GM19240 (cell line): ENCODE data around the gene DNAH9.

Source experiments
- DNase-seq: peaks from one replicate; pipeline ENCODE4 v3.0.0; 2011; ENCODE audit warnings: low spot score; ENCODE audit not compliant: insufficient read length

DNAH9 gene

DNA sequence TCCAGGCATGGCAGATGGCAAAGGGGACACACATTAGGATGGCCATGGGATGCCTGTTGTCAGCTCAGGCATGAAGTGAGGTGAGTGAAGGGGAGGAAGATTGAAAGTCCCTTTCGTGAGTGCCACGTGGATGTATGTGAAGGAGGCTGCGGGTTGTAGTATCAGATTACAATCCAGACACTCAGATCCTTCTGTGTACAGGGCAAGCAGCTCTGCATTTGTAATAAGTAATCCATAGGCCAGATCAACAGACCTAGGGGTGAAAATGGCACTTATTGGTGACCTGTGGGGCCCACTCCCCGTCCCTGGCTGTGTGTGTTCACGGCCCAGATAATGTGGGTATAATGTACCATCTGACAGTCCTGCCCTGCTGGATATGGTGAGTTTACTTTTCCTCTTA is 159.5 kb downstream of the DNAH9 start:
- DNase-seq = no peak

DNA sequence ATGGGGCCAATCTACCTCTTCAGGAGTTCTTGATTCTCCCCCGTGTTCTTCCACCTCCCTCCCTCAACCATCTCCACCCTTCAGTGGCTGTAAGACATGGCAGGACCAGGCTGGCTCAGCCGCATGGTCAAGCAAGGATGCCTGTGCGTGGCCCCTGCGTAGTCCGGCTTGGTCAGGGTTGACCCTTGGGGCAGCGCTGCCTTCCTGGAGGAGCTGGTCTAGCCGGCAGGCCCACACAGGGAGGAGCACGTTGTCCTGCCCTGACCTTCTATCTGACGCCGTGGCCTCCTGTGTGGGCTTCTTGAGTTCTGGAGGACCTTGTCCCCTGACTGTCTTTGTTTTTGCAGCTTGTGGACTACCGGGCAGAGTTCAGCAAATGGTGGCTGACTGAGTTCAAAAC is 169.8 kb downstream of the DNAH9 start:
- DNase-seq = no peak

DNA sequence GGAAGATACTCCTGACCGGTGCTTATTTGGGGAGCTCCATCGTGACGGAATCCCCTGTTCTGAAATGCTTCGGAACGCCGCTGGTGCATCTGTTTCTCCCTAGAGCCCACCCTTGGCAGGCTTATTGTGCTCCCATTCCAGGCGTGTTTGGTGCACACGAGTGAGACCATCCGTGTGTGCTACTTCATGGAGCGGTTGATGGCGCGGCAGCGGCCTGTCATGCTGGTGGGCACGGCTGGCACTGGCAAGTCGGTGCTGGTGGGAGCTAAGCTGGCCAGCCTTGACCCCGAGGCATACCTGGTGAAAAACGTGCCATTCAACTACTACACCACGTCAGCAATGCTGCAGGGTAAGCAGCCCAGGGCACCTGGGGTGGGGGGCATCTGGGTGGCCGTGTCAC is 170.7 kb downstream of the DNAH9 start:
- DNase-seq = no peak

DNA sequence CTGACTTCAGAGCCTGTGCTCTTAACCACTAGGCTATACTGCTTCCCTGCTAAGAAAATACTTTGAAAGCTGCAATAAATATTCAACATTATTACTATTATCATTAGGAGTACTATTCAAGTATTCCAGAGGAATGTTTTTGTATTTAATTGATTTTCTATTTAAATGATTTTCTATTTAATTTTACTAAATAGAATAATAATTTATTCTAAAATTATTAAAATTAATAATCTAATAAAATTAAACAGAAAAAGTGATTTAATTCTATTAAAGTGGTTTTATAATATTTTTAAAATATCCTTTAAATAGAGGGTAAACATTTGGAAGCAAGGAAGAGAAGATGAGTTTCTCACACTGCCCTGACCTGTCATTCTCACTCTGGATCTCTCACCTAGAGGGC is 173.8 kb downstream of the DNAH9 start:
- no peak for DNase-seq

DNA sequence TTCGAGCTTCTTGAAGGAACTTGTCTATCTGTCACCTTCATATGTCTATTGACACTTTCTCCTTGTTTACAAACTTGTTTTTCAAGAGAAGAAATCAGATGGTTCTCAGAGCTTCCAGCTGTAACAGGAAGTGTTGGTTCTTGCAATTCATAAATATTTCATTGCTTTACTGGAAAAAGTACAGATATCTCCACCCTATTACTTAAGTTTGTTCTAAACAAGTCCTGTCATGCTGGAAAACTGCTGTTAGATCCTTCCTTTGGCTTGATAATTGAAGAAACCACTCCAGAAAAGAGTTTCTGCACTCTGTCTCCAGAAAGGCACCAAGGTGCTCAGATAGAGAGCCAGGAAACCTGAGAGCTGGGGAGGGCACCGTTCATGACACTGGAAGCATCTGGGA is 181.6 kb downstream of the DNAH9 start:
- no peak for DNase-seq

DNA sequence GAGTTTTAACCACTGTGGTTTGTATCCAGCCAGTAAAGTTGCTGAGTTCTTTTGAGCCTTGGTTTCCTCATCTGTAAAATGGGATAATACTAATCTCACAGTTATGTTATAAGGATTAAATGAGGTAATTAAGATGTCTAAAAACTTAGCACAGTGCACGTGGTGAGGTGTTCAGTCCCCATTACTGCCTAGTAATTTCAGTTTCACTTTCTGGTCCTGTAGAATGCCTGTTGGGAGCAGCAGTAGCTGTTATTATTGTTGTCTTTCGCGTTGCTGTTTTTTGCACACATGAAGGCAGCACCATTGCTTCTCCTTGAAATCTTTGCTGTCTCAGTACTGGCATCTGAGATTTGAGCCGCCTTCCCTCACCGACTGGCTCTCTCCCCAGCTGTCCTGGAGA is 182.4 kb downstream of the DNAH9 start:
- DNase-seq = no peak

DNA sequence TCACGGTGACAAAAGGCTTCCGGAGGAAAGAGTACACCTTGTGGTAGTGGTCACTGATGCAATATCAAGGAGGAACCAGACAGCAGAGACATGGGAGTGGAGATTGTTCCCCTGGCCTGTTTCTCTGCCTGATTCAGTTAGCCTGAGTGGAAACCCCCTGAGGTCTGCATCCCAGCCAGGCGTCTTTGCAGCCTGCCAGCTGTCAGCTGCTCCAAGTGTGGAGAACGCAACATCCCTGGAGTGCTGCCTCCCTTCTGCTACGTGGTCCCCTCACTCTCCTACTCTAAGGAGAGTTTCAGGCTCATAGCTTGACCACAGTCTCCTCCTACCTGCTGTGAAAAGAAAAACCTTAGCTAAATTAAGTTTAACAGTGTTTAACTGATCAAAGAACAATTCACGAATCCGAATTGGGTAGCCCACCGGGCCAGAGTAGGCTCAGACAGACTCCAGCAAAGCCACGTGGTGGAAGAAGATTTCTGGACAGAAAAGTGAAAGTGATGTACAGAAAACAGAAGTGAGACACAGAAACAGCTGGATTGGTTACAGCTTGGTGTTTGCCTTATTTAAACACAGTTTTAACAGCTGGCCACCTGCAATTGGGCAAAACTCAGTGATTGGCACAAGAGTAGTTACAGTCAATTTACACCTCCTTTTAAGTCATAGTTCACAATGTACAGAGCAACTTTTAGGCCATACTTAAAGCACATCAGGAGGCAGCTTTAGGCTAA is 188.6 kb downstream of the DNAH9 start:
- no peak for DNase-seq

DNA sequence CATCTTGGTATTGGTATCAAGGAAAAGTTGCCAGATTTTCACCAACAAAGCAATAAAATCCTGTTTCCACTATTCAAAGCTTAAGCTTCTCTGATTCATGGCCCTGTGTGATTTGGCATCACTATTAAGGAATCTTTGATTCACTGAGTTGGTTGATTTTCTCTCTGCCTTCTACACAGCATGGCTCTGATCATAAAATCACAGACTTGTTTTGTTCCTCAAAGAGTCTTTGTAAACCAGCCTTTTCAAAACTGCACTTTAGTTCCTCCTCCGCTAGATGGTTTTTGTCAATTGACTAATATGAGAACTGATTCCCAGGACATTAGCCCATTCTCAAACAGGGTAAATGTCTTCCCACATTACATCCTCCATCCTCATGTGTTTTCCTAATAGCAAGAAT is 197.6 kb downstream of the DNAH9 start:
- DNase-seq = no peak

DNA sequence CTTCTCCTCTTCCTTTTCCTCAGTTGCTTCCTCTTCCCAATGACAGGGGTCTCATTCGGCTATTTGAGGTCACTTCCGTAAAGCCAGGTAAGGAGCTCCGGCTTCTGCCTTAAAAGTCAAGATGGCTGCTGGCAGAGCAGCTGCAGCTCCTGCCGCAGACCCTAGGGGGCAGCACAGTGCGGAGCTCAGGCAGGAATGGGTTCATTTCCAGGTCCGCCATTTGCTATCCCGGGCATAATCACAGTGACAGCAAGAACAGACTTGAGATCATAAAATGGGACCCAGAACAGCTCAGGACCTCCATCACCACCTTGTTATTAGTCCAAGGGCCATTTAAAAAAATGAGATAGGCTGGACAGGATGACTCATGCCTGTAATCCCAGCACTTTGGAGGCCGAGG is 199.5 kb downstream of the DNAH9 start:
- DNase-seq = no peak

DNA sequence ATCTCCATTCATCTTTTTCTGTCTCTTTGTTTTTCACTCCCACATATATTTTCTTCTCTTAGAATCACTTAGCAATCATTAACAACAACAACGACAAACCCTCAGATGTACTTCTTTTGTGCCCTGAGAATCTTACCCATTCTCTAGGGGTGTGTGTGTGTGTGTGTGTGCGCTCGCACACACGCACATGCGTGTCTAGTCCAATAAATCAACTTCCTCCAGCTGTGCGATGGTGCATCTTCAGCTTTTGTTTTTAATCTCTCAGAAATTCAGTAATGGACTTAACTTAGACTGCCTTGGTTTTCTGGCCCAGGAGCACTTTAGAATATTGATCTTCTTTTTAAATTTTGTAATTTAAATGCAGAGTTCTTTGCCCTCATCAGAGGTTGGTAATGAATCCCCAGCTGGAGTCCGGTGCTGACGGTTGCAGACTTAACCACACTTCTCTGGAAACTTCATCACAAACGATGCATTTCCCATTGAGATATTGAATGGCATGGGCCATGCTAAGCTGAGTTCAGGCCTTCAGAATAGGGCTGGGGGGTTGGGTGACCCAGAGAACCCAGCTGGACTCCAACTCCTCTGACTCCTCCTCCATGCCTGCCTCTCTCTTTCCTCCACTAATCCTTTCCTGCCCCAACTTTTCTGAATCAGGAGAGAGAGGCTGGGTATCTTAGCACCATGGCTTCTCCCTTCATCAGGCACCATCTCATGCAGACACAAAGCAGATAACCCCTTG is 205.1 kb downstream of the DNAH9 start:
- DNase-seq = no peak

DNA sequence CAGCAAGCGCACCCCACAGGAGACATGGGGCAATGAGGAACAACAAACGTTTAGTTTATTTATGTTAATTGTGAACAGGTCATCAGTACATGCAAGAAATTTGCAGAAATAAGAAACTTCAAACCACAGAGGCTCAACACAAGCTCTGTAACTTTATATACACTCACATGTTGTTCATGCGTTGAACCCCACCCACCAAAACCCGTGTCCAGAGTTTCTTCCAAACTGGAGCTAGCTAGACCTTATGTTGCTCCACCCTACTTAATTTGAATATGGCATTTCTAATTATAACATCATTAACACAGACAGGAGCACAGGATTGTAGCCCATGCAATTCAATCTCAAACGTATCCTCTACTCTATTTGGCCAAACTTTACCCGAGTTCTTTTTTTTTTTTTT is 206.9 kb downstream of the DNAH9 start:
- DNase-seq = no peak

DNA sequence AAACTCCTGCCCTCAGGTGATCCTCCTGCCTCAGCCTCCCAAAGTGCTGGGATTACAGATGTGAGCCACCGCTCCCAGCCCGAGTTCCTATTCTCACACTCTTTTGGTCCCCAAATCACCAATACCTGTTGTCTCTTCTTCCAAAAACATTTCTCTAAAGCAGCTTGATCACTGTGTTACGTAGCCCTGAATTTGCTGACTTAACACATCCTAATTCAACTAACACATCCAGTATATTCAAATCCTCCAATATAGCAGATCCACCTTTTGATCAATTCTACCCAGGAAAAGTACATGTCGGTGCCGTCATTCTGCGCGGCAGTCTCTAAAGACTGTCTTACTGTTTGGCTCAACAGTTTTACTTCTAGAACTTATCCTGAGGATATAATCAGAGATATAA is 207.7 kb downstream of the DNAH9 start:
- no peak for DNase-seq

DNA sequence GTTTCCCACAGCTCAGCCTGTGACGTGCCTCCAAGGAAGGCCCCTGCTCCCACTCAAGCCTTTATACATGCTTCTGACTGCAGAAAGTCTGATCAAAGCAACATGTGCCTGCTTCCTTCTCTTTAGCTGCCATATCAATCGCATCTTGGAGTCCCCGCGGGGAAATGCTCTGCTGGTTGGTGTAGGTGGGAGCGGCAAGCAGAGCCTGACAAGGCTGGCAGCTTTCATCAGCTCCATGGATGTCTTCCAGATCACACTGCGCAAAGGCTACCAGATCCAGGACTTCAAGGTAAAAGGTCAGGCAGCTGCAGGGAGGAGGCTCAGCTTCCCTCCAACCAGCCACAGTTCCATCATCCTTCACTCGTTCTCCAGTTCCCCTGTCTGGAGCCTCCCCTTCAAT is 209.3 kb downstream of the DNAH9 start:
- DNase-seq = no peak

DNA sequence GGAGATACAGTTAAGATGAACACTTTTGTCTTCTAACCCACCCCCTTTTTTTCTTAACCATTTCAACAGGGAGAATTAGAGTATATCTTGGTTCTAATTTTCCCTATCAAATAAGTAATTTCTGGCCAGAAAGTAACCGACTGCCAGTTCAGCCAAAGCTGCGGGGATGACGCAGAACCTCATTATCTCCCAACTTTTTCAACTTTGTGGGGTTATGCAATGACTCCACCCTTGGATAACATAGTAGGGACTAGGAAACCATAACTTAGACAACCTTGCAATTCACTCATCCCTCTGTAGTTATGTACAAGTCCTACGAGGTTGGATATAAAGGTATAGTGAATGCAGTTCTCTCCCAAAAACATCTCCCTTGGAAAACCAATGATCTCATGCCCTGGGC is 215.0 kb downstream of the DNAH9 start:
- DNase-seq = no peak

DNA sequence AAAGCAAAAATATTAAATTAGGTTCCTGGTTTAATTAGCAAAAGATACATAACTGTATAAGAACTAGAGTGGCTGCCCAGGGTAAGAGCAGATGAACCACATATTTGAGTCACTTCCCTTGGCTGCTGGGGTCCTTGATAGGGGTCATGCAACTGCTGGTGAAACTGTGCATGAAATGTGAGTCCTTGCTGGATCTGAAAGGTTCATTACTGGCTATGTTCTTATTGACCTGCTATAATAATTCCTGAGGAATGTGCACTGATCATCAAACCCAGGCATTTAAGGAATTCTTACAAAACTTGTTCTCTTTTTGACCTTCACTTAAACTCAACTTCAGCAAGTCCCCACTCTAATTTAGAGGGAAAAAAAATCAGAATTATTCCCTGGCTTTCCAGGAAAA is 215.6 kb downstream of the DNAH9 start:
- no peak for DNase-seq

DNA sequence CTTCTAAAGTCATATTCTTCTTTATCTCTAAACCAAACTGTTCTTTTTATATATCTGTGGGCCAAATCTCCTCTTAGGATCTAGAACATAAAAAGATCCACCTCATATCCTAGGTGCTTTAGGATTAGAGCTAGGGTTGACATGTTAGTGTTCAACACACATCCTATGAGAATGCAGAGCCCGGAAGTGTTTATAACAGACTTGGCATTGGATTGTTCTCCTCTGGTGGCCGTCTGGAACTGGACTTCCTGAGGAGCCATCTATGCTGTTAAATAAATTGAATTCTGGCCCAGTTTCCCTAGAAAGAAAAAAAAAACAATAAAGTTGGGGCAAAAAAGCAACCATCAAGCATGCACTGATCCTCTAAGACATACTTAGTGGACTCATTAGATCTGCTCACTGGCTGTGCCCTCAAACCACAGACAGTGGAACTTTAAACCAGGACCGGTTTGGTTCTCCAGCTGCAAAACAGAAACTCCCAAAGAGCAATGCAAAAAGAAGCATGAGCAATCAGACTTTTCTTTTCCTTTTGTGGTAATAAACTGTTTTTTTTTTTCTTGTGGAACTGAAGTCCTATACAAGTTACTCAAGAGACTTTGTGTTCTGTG is 216.5 kb downstream of the DNAH9 start:
- no peak for DNase-seq

DNA sequence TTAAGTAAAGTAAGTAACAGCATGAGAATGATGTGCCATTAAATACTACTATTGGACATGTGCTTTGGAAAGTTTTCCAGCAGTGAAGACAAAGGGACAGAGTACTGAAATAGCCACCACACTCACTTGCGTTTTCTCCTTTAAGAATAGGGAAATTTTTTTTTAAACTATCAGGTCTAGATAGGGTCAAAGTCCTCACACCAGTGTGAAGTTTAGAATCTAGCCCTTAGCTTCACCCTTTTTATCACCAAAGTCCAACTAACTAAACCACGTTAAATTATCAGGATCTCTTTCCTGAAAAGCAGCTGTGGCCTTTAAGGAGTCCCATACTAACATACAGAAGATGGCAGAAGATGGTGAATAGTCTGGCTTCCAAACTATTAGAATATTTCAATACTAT is 218.1 kb downstream of the DNAH9 start:
- DNase-seq = no peak

DNA sequence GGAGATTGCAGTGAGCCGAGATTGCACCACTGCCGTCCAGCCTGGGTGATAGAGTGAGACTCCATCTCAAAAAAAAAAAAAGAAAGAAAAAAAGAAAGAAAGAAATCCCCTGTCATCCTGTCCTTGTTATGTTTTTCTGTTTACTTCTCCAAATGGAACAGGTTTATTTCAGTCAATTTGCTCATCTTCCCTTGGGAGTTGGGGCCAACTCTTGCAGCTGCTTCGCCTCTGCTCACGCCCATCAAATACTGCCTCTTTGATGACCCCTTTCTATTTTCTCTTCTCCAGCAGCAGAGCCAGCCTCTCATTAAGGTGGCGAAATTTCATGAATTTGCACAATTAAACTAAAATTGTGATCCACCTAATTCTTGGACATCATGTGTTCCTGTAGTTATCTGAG is 225.6 kb downstream of the DNAH9 start:
- no peak for DNase-seq

DNA sequence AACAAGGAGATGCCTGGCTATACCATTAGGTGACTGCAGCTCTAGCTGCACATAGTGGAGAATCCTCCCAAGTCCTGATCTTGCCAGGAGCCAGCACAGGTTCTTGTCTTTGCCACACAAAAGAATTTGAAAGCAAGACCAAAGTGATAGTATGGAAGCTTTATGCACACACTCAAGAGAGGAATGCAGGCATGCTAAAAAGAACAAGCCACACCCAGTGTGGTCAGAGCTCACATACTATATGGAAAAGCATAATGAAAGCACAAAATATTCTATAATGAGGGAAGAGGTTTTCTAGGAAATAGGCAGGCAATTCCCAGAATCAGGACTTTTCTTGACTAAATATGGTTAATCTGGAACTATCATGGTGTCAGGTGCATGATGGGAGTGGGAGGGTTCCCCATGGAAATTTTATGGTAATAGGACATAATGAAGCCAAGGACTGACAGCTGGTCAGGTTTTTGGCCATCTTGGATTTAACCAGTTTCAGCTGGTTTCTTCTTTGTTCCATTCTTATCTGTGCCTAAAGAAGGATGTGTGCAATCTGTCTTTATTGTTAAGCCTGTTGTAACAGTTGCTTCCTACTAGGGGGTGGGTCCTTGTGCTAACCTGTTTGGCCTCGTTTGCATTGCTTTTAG is 227.4 kb downstream of the DNAH9 start:
- DNase-seq = no peak

DNA sequence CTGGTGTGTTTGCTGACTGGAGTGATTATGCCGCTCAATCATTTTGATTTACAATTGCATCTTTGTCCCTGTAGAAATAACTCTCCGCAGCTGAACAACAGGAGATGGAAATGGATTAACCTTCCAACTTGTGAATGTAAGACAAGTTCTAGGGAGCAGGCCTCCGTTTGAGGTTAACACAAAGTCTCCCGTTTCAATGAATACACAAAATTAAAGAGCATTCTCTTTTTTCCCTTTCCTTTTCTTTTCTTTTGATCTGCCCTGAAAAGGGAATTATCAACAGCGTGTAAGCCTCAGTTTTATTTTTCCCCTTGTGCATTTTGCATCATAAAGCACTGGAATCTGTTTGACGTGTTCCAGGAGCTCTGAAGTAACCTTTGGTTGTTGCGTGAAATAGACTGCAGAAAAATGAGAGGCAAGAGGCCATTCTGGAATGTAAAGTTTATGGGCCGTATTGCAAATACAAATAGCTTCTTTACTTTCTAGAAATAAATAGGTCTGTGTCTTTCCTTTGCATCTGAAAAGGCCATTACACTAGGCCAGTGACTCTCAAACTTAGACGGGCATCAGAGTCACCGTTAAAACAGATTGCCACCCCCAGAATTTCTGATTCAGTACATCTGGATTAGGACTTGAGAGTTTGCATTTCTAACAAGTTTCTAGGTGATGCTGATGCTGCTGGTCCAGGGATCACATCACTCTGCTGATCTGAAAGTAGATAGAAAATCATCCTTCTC is 234.3 kb downstream of the DNAH9 start:
- no peak for DNase-seq

DNA sequence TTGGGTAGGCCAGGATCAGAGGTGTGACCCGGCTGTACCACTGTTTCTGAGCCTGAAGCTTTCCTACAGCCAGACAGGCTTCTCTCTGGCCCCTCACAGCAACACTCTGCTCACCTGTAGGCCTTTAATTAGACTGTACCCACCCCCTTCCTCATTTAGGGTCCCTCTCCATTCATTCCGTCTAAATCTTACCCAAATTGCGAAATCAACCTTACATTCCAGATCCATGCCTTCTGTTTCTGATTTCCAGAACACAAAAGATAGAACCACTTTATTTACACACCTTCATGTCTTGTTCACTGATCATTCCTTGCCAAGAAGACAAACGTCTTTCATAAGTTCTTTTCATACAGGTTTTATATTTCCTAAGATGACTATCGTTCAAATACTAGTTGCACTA is 238.2 kb downstream of the DNAH9 start:
- no peak for DNase-seq

DNA sequence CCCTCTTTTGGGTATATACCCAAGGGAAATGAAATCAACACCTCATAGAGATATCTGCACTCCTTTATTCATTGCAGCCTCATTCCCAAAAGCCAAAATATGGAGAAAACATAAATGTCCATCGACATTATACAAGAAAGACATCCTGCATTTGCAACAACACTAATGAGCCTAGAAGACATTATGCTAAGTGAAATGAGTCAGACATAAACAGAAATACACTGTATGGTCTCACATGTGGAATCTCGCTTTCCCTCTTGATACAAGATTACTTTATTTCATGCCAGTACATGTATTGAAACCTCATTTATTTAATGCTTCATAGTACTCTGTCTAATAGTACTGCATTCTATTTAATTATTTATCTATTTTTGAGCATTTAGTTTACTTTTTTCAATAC is 241.8 kb downstream of the DNAH9 start:
- no peak for DNase-seq
